C4-2B (cell line): Measurements from ENCODE around the gene LGR4.

Source experiments
- H3K27ac ChIP-seq: fragments of 450-650 bp; 2 replicates; pipeline ENCODE4 v1.5.1; 2017
- CTCF ChIP-seq: fragments of 450-650 bp; conservative IDR thresholded peaks from 2 replicates; pipeline ENCODE4 v1.5.1; 2017; ENCODE audit warnings: mild to moderate bottlenecking
- ZFX ChIP-seq: fragments of 450-650 bp; IDR thresholded peaks from 2 replicates; pipeline ENCODE4 v1.6.1; 2017

Gene LGR4

GRCh38 chr11:27512238-27512637 lies 39.6 kb upstream of the LGR4 start:
- TF ChIP-seq CTCF (no peak), ZFX (no peak)
- no peak overlapping the region for H3K27ac ChIP-seq

- no peak overlapping the region for H3K27ac ChIP-seq
- TF ChIP-seq CTCF = no peak
- TF ChIP-seq ZFX = no peak
Measured at GRCh38 chr11:27509908-27510307, 37.3 kb upstream of the LGR4 start.

GRCh38 chr11:27507557-27508322 lies 35.1 kb upstream of the LGR4 start:
- TF ChIP-seq CTCF (no peak), ZFX (no peak)
- no peak overlapping the region for H3K27ac ChIP-seq

GRCh38 chr11:27506200-27507182 lies 33.9 kb upstream of the LGR4 start, which contains the start of gene LIN7C:
LIN7C (minus strand) TSS chr11:27506769; CDS start chr11:27506752, 17 bp downstream.
- peak within 1 kb of the TSS; percentile 86 for H3K27ac ChIP-seq
- TF ChIP-seq ZFX (no peak), CTCF (no peak)

- peak overlapping the region; percentile 86 for H3K27ac ChIP-seq
- TF ChIP-seq ZFX (no peak), CTCF (no peak)
Measured at GRCh38 chr11:27505781-27506180, 33.2 kb upstream of the LGR4 start.

- no peak overlapping the region for H3K27ac ChIP-seq
- TF ChIP-seq ZFX (no peak), CTCF (no peak)
Measured at GRCh38 chr11:27504205-27504604, 31.6 kb upstream of the LGR4 start.

GRCh38 chr11:27501100-27501499 lies 28.5 kb upstream of the LGR4 start:
- no peak for TF ChIP-seq CTCF
- no peak for TF ChIP-seq ZFX
- H3K27ac ChIP-seq = no peak overlapping the region
